C4-2B (cell line): ENCODE data around the gene DPP6.

Experiments
- H3K27ac ChIP-seq: fragments of 450-650 bp; 2 replicates; pipeline ENCODE4 v1.5.1; 2017
- CTCF ChIP-seq: fragments of 450-650 bp; conservative IDR thresholded peaks from 2 replicates; pipeline ENCODE4 v1.5.1; 2017; ENCODE audit warnings: mild to moderate bottlenecking
- ZFX ChIP-seq: fragments of 450-650 bp; IDR thresholded peaks from 2 replicates; pipeline ENCODE4 v1.6.1; 2017

Gene DPP6

DNA sequence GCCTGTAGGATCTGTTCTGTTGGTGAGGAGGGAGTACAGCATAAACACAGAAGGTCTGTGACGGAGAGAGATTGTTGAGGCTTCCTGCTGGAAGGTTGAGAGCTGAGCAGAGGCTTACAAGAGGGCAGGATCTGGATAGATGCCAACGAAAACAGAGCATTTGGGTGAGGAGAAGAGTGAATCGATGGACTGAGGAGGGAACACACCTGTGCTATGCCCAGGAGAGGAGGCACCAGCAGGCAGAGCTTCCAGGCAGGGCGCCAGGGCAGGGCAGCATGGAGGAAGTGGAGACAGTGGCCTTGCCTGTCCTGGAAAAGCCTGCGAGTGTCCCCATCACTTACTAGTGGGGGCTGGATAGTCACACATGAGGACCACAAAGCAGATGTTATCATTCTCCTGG is 667.8 kb downstream of the DPP6 start:
- TF ChIP-seq ZFX = no peak
- no peak for TF ChIP-seq CTCF

GRCh38 chr7:154721086-154721485 is 668.9 kb downstream of the DPP6 start:
- no peak for TF ChIP-seq CTCF
- no peak for TF ChIP-seq ZFX
- no peak overlapping the region for H3K27ac ChIP-seq

More for the DNA sequence above, 667.8 kb downstream of the DPP6 start:
- H3K27ac ChIP-seq = no peak overlapping the region

DNA sequence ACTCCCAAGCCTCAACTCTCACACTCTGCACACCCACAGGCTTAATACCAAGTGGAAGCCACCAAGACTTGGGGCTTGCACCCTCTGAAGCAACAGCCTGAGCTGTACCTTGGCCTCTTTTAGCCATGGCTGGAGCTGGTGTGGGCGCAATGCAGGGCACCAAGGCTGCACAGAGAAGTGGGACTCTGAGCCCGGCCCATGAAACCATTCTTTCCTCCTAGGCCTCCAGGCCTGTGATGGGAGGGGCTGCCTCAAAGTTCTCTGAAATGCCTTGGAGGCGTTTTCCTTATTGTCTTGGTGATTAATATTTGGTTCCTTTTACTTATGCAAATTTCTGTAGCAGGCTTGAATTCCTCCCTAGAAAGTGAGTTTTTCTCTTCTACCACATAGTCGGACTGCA is 674.2 kb downstream of the DPP6 start:
- no peak for TF ChIP-seq ZFX
- TF ChIP-seq CTCF = no peak
- no peak overlapping the region for H3K27ac ChIP-seq

GRCh38 chr7:154729056-154729455 is 676.9 kb downstream of the DPP6 start:
- TF ChIP-seq CTCF = no peak
- no peak for TF ChIP-seq ZFX
- no peak overlapping the region for H3K27ac ChIP-seq

- TF ChIP-seq ZFX (no peak), CTCF (no peak)
- H3K27ac ChIP-seq = no peak overlapping the region
Measured at GRCh38 chr7:154735766-154736165, 683.6 kb downstream of the DPP6 start.

- TF ChIP-seq ZFX = no peak
- TF ChIP-seq CTCF = no peak
- H3K27ac ChIP-seq = no peak overlapping the region
Measured at GRCh38 chr7:154736389-154736788, 684.2 kb downstream of the DPP6 start.

- H3K27ac ChIP-seq = no peak overlapping the region
- TF ChIP-seq ZFX (no peak), CTCF (no peak)
Measured at GRCh38 chr7:154738216-154738615, 686.0 kb downstream of the DPP6 start.
